SU-DHL-6 (cell line): ENCODE results near the gene CREBBP.
"Not testable (repeated sequence)": the region's sequence is repeated elsewhere in the genome, so short reads cannot be mapped to it uniquely, and the experiment has no call there.

Experiments used
- H2AFZ ChIP-seq: fragments of 200-600 bp; sonication (generic); 2 replicates; pipeline ENCODE4 v1.6.1; 2014; ENCODE audit warnings: low read depth, mild to moderate bottlenecking, moderate library complexity, mixed read lengths, antibody characterized with exemption, low read length; ENCODE audit not compliant: severe bottlenecking
- H3F3A ChIP-seq: fragments of 200-600 bp; shearing (Covaris generic); 2 replicates; pipeline ENCODE4 v1.6.0; 2016; ENCODE audit warnings: antibody characterized with exemption, mild to moderate bottlenecking; ENCODE audit not compliant: insufficient read depth
- H3K27ac ChIP-seq: fragments of 200-600 bp; sonication (generic); 2 replicates; pipeline ENCODE4 v1.5.1; 2016; ENCODE audit warnings: low read depth, mild to moderate bottlenecking, low read length, moderate library complexity, mixed read lengths
- H3K27me3 ChIP-seq: fragments of 200-600 bp; sonication (generic), shearing (Covaris generic); 2 replicates; pipeline ENCODE4 v1.6.0; 2014; ENCODE audit warnings: mild to moderate bottlenecking, low read length
- H3K36me3 ChIP-seq: fragments of 200-600 bp; sonication (generic); 2 replicates; pipeline ENCODE4 v1.6.1; 2014; ENCODE audit warnings: mild to moderate bottlenecking, low read length, mixed read lengths
- H3K4me2 ChIP-seq: fragments of 300-600, 200-600 bp; shearing (Covaris generic), sonication (generic); 2 replicates; pipeline ENCODE4 v1.6.0; 2014; ENCODE audit warnings: low read length, low read depth, mild to moderate bottlenecking; ENCODE audit not compliant: poor library complexity, severe bottlenecking
- H3K4me3 ChIP-seq: fragments of 200-600 bp; sonication (generic); 2 replicates; pipeline ENCODE4 v1.5.1; 2014; ENCODE audit warnings: antibody characterized with exemption, low read length, mild to moderate bottlenecking, mixed read lengths; ENCODE audit not compliant: insufficient read depth, poor library complexity, severe bottlenecking
- H3K79me2 ChIP-seq: fragments of 200-600 bp; sonication (generic); 2 replicates; pipeline ENCODE4 v1.6.1; 2014; ENCODE audit warnings: mild to moderate bottlenecking, low read length, moderate library complexity; ENCODE audit not compliant: insufficient read depth
- H3K9ac ChIP-seq: fragments of 200-600 bp; sonication (generic); 2 replicates; pipeline ENCODE4 v1.7.0; 2014; ENCODE audit warnings: mild to moderate bottlenecking, low read length
- H3K9me2 ChIP-seq: fragments of 200-600 bp; sonication (generic); replicated peaks from 2 replicates; pipeline ENCODE4 v1.6.1; 2014; ENCODE audit warnings: low read length; ENCODE audit not compliant: insufficient read depth
- H3K9me3 ChIP-seq: fragments of 200-600 bp; sonication (generic); 2 replicates; pipeline ENCODE4 v1.6.1; 2014; ENCODE audit warnings: low read length, mixed read lengths; ENCODE audit not compliant: insufficient read depth
- H4K20me1 ChIP-seq: fragments of 200-600 bp; sonication (generic); 2 replicates; pipeline ENCODE4 v1.6.1; 2014; ENCODE audit warnings: low read depth, mild to moderate bottlenecking, antibody characterized with exemption, low read length, moderate library complexity, mixed read lengths
- CTCF ChIP-seq: fragments of 200-600 bp; sonication (generic); IDR thresholded peaks from one replicate; pipeline ENCODE4 v1.5.1; 2017; ENCODE audit warnings: antibody characterized with exemption, mild to moderate bottlenecking, low read length, moderate library complexity; ENCODE audit not compliant: insufficient read depth, poor library complexity, severe bottlenecking
- EZH2phosphoT487 ChIP-seq: fragments of 200-600 bp; sonication (generic), shearing (Covaris generic); conservative IDR thresholded peaks from 2 replicates; pipeline ENCODE4 v1.6.1; 2018; ENCODE audit warnings: mild to moderate bottlenecking, antibody characterized with exemption, low read length, moderate library complexity, mixed read lengths

CREBBP gene

GRCh38 chr16:3912897-3913296 lies 32.4 kb upstream of the CREBBP start:
- Histone ChIP-seq H3K79me2 (no peaks in the 10 kb centered on the region), H3K9me3 (no peaks in the 10 kb centered on the region), H2AFZ (no peak overlapping the region), H4K20me1 (no peaks in the 10 kb centered on the region), H3K4me3 (no peak overlapping the region), H3K27me3 (no peaks in the 10 kb centered on the region), H3K4me2 (no peak overlapping the region), H3K27ac (no peak overlapping the region), H3F3A (no peaks in the 10 kb centered on the region), H3K36me3 (no peaks in the 10 kb centered on the region), H3K9ac (no peak overlapping the region), H3K9me2 (no peaks in the 10 kb centered on the region)
- TF ChIP-seq CTCF (no peak), EZH2phosphoT487 (no peak)

- Histone ChIP-seq H3K4me3 (no peak overlapping the region), H3K36me3 (no peaks in the 10 kb centered on the region)
Measured at GRCh38 chr16:3912373-3912772, 31.9 kb upstream of the CREBBP start.

GRCh38 chr16:3911741-3912140 lies 31.2 kb upstream of the CREBBP start:
- H4K20me1 ChIP-seq, H2AFZ ChIP-seq, H3K36me3 ChIP-seq, H3K79me2 ChIP-seq, H3F3A ChIP-seq, H3K4me2 ChIP-seq, H3K9me3 ChIP-seq, H3K9ac ChIP-seq, H3K27ac ChIP-seq, H3K27me3 ChIP-seq, H3K4me3 ChIP-seq, H3K9me2 ChIP-seq: not testable (repeated sequence)

More at GRCh38 chr16:3912373-3912772, 31.9 kb upstream of the CREBBP start:
- Histone ChIP-seq H4K20me1 (no peaks in the 10 kb centered on the region), H3K79me2 (no peaks in the 10 kb centered on the region), H2AFZ (no peak overlapping the region), H3K27ac (no peak overlapping the region), H3K4me2 (no peak overlapping the region), H3K9ac (no peak overlapping the region), H3K27me3 (no peaks in the 10 kb centered on the region), H3F3A (no peaks in the 10 kb centered on the region), H3K9me3 (no peaks in the 10 kb centered on the region), H3K9me2 (no peaks in the 10 kb centered on the region)
- TF ChIP-seq EZH2phosphoT487, result no peak
- TF ChIP-seq CTCF, result no peak

- no peak overlapping the region for H3K9ac ChIP-seq
- no peaks in the 10 kb centered on the region for H3K36me3 ChIP-seq
- no peaks in the 10 kb centered on the region for H3K27me3 ChIP-seq
- H3K4me2 ChIP-seq, result no peak overlapping the region
- H3K27ac ChIP-seq, result no peak overlapping the region
- H4K20me1 ChIP-seq, result no peaks in the 10 kb centered on the region
- no peak overlapping the region for H3K4me3 ChIP-seq
- H2AFZ ChIP-seq, result no peak overlapping the region
- no peaks in the 10 kb centered on the region for H3F3A ChIP-seq
- H3K9me3 ChIP-seq, result no peaks in the 10 kb centered on the region
- no peak for TF ChIP-seq EZH2phosphoT487
- no peak for TF ChIP-seq CTCF
- H3K9me2 ChIP-seq, result no peaks in the 10 kb centered on the region
- H3K79me2 ChIP-seq, result no peaks in the 10 kb centered on the region
Measured at GRCh38 chr16:3909791-3910583, 29.5 kb upstream of the CREBBP start.
